ENCODE data around the gene GABRD. TPM values are rescaled to one million over a fixed set of nuclear protein-coding genes. Genes with fewer than 3 reads are reported as not detected.

Gene GABRD
- total and polyA plus RNA-seq, 2 of the 13 experiments (the other 11 are each of a cell fraction or from before 2014, with no cell fraction given): not detected

DNA sequence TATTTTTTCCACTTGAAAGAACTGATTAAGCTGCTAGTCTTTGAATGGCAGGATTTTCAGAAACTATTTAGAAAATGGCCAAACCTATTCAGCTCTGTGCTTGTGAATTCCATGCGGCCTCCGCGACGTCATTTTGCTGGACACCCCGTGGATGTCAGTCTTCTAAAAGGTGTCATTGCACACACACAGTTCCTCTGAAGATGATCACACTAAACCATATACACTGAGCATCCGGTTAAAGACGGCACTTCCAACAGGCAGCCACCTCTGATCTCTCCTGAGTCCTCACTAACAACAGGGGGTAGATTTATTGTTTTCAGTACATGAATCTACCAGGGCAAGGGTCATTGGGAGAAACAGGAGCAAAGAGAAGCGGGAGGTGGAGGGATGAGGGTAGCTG, 24.6 kb upstream of the GABRD start:
- ATAC-seq (no peak; the same call in 2 of the 3 replicates), DNase-seq (ENCODE audit: low spot score) (no peak), FAIRE-seq (no peak)
- Histone ChIP-seq H3K4me3 (replicated peaks in 1 of 3; ENCODE audit: insufficient read depth in 1 of 3, low read depth in 2 of 3, low read length in 3 of 3) (no peak overlapping the region), H3K36me3 (replicated peaks in 1 of 2; ENCODE audit: control insufficient read depth in 1 of 2, insufficient read depth in 2 of 2, low read length in 2 of 2) (no peaks in the 10 kb centered on the region), H3K27ac (ENCODE audit: extremely low read length, insufficient read depth, low read length) (no peak overlapping the region), H3K9ac (ENCODE audit: insufficient read depth, low read depth, low read length) (no peak overlapping the region), H3K27me3 (ENCODE audit: control insufficient read depth in 1 of 2, insufficient read depth in 2 of 2, low read length in 2 of 2) (peaks cover 3 to 25% of the 10 kb centered on the region in 2 experiments; a peak in 4 of 5 replicates), H3K9me3 (ENCODE audit: low read length) (no peaks in the 10 kb centered on the region), H3K79me2 (ENCODE audit: insufficient read depth, low read length) (no peaks in the 10 kb centered on the region), H2AFZ (ENCODE audit: low read length) (no peak overlapping the region), H3K4me1 (ENCODE audit: insufficient read depth, low read length) (peaks cover 9% of the 10 kb centered on the region; the same call in 1 of the 2 replicates), H4K20me1 (ENCODE audit: insufficient read depth, low read length) (no peaks in the 10 kb centered on the region), H3K4me2 (ENCODE audit: low read depth, low read length) (no peak overlapping the region)
- in situ Hi-C loops (cut with HindIII; ENCODE audit: extremely low pct_ligation_motif_present, low pct_unique_long_range_greater_than_20kb) (no loop called here), intact Hi-C loops (cut with micrococcal nuclease; ENCODE audit: unreplicated experiment) (no loop called here)
- 38% methylated on average over 8 of the region's 8 CpGs for whole genome bisulfite sequencing (ENCODE audit: low lambda C conversion rate)
- BruUV-seq (replicated peaks): no TSS peak
- CTCF ChIA-PET (ENCODE audit: low intra/inter-chr PET ratio, low total read pairs): no interaction called here
- POLR2A ChIA-PET: no interaction called here
- no peak for TF ChIP-seq ZFP1 (CRISPR knock-in tag; IDR thresholded peaks at IDR 0.05)
- TF ChIP-seq ZNF160 (CRISPR knock-in tag; IDR thresholded peaks at IDR 0.05): no peak
- TF ChIP-seq, protein P1, sequence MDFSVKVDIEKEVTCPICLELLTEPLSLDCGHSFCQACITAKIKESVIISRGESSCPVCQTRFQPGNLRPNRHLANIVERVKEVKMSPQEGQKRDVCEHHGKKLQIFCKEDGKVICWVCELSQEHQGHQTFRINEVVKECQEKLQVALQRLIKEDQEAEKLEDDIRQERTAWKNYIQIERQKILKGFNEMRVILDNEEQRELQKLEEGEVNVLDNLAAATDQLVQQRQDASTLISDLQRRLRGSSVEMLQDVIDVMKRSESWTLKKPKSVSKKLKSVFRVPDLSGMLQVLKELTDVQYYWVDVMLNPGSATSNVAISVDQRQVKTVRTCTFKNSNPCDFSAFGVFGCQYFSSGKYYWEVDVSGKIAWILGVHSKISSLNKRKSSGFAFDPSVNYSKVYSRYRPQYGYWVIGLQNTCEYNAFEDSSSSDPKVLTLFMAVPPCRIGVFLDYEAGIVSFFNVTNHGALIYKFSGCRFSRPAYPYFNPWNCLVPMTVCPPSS (IDR thresholded peaks at IDR 0.05): no peak
- no peak for TF ChIP-seq TGIF2 (CRISPR knock-in tag; IDR thresholded peaks at IDR 0.05)
- TF ChIP-seq, protein P2, sequence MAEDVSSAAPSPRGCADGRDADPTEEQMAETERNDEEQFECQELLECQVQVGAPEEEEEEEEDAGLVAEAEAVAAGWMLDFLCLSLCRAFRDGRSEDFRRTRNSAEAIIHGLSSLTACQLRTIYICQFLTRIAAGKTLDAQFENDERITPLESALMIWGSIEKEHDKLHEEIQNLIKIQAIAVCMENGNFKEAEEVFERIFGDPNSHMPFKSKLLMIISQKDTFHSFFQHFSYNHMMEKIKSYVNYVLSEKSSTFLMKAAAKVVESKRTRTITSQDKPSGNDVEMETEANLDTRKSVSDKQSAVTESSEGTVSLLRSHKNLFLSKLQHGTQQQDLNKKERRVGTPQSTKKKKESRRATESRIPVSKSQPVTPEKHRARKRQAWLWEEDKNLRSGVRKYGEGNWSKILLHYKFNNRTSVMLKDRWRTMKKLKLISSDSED (CRISPR knock-in tag; IDR thresholded peaks at IDR 0.05): no peak
- TF ChIP-seq, protein P3, sequence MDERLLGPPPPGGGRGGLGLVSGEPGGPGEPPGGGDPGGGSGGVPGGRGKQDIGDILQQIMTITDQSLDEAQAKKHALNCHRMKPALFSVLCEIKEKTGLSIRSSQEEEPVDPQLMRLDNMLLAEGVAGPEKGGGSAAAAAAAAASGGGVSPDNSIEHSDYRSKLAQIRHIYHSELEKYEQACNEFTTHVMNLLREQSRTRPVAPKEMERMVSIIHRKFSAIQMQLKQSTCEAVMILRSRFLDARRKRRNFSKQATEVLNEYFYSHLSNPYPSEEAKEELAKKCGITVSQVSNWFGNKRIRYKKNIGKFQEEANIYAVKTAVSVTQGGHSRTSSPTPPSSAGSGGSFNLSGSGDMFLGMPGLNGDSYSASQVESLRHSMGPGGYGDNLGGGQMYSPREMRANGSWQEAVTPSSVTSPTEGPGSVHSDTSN (CRISPR knock-in tag; IDR thresholded peaks at IDR 0.05): no peak
- TF ChIP-seq ZNF460 (CRISPR knock-in tag; IDR thresholded peaks at IDR 0.05; ENCODE audit: borderline replicate concordance): no peak
- TF ChIP-seq ZNF652 (CRISPR knock-in tag; IDR thresholded peaks at IDR 0.05; ENCODE audit: borderline replicate concordance, low read depth): no peak
- no peak for TF ChIP-seq ZNF549 (CRISPR knock-in tag; IDR thresholded peaks at IDR 0.05)
- no peak for TF ChIP-seq RARG (CRISPR knock-in tag; IDR thresholded peaks at IDR 0.05; ENCODE audit: low read depth)
- no peak for TF ChIP-seq MAF1 (CRISPR knock-in tag; IDR thresholded peaks at IDR 0.05; ENCODE audit: borderline replicate concordance)
- TF ChIP-seq, protein P4, sequence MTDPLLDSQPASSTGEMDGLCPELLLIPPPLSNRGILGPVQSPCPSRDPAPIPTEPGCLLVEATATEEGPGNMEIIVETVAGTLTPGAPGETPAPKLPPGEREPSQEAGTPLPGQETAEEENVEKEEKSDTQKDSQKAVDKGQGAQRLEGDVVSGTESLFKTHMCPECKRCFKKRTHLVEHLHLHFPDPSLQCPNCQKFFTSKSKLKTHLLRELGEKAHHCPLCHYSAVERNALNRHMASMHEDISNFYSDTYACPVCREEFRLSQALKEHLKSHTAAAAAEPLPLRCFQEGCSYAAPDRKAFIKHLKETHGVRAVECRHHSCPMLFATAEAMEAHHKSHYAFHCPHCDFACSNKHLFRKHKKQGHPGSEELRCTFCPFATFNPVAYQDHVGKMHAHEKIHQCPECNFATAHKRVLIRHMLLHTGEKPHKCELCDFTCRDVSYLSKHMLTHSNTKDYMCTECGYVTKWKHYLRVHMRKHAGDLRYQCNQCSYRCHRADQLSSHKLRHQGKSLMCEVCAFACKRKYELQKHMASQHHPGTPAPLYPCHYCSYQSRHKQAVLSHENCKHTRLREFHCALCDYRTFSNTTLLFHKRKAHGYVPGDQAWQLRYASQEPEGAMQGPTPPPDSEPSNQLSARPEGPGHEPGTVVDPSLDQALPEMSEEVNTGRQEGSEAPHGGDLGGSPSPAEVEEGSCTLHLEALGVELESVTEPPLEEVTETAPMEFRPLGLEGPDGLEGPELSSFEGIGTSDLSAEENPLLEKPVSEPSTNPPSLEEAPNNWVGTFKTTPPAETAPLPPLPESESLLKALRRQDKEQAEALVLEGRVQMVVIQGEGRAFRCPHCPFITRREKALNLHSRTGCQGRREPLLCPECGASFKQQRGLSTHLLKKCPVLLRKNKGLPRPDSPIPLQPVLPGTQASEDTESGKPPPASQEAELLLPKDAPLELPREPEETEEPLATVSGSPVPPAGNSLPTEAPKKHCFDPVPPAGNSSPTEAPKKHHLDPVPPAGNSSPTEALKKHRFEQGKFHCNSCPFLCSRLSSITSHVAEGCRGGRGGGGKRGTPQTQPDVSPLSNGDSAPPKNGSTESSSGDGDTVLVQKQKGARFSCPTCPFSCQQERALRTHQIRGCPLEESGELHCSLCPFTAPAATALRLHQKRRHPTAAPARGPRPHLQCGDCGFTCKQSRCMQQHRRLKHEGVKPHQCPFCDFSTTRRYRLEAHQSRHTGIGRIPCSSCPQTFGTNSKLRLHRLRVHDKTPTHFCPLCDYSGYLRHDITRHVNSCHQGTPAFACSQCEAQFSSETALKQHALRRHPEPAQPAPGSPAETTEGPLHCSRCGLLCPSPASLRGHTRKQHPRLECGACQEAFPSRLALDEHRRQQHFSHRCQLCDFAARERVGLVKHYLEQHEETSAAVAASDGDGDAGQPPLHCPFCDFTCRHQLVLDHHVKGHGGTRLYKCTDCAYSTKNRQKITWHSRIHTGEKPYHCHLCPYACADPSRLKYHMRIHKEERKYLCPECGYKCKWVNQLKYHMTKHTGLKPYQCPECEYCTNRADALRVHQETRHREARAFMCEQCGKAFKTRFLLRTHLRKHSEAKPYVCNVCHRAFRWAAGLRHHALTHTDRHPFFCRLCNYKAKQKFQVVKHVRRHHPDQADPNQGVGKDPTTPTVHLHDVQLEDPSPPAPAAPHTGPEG (CRISPR knock-in tag; IDR thresholded peaks at IDR 0.05): no peak
- TF ChIP-seq MEIS1 (CRISPR knock-in tag; IDR thresholded peaks at IDR 0.05; ENCODE audit: borderline replicate concordance): no peak
- TF ChIP-seq TP53 (CRISPR knock-in tag; conservative IDR thresholded peaks at IDR 0.05): no peak
- no peak for TF ChIP-seq ZNF788 (CRISPR knock-in tag; IDR thresholded peaks at IDR 0.05; ENCODE audit: borderline replicate concordance)
- no peak for TF ChIP-seq TARDBP (CRISPR knock-in tag; IDR thresholded peaks at IDR 0.05)

Measured in HepG2 (cell line).